Measurements from ENCODE around the gene PRKRA. TPM values are rescaled to one million over a fixed set of nuclear protein-coding genes. Genes with fewer than 3 reads are reported as not detected.
"Not testable (repeated sequence)": the region's sequence is repeated elsewhere in the genome, so short reads cannot be mapped to it uniquely, and the experiment has no call there.

The PRKRA gene
- polyA plus RNA-seq, 4 donors = 55.9 to 89.7 (median 79.1) TPM

DNA sequence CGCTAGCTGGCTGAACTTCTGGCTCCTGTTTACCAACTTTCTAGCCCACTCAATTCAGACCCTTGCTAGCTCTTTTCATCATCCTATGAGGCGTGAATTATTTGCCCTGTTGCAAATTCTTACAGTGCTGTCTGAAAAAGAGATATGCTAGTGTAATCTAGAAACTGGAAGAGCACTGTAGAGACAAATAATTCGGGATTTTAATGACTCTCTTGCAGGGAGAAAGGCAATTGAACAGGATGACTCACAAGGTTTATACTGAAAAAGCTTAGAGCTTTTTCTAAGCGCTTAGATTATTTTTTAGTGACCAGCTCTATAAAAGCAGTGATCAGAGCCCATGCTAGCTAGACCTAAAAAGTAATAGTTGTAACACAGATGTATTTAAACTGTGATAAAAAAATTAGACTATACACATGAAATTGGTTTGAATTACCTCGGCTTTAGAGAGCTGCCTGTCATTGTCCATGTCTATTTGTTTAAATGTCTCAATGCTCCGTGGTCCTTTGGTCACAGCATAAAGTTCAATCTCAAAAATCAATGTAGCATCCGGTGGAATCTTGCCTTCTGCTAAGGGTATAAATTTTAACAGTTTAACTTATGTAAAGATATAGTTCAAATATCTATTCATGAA is 18.4 kb upstream of the PRKRA start:
- no peak for DNase-seq (ENCODE audit: low read depth in 4 of 4, low spot score in 3 of 4)

DNA sequence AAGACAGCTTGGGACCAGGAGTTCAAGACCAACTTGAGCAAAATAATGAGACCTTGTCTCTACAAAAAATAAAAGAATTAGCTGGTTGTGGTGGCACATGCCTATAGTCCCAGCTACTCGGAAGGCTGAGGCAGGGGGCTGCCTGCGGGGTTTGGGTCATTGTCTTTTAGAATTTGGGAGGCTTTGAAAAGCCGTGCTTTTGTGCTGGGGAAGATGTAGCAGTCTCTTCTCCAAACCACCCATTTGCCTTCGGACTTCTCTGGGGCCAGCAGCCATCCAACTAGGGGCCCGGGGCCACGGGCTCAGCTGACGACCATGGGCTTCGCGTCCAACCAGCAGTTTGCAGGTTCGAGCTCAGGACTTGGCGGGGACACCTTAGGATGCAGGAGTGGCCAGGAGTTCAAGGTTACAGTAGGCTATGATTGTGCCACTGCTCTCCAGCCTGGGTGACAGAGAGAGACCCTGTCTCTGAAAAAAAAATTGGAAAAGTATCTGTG is 6.5 kb upstream of the PRKRA start:
- DNase-seq (ENCODE audit: low read depth in 4 of 4, low spot score in 3 of 4) = no peak

DNA sequence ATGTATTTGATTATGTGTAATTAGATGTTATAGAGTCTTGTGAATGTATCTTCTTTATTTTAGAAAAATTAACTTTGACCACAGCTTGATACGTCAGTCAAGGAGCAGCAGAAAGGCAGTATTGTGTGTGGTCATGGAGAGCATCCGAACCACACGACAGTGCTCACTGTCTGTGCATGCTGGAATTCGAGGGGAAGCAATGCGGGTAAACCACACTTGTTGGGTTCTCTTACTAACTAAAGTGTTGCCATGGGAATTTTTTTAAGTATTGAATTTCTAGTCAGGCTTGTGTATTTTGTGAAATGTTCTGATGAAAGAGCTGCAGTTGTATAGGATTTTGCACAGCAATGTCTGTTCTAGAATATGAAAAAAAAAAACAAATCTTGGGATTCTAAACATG is 5.0 kb upstream of the PRKRA start:
- no peak for DNase-seq (ENCODE audit: low read depth in 4 of 4, low spot score in 3 of 4)

DNA sequence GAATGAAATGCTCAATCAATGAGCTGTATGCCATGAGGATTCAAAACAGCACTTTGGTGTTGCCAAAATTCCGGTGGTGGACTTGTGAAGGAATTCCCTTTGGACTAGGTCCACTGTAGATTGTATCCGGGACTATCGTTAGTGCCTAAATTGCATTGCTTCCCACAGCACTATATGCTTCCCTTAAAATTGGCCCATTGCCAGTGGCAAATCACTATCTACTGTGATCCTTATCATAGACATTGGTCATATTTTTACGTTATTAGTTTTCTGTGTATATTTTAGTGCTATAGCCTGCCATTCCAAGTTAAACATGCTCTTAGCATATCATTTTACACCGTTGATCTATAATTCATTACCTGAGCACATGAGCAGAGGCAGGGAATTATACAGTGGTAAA is 1.9 kb upstream of the PRKRA start:
- DNase-seq (ENCODE audit: low read depth in 4 of 4, low spot score in 3 of 4) = no peak

DNA sequence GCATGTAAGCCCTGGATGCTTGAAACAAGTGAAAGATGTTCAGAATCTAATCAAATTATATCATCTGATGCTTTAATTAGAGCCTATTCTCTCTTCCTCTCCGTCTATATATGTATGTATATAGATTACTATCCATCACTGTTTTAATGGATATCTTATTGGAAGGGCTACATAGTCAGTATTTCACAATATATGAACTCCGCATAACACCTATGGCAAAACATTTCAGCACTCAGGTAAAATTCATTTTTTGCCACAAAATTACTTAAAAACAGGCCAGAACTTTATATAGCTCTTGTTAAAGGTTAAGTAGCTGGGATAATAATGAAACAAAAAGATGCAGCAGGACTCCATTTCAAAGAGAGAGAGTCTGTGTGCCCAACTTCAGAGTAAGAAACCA is 1.4 kb upstream of the PRKRA start:
- no peak for DNase-seq (ENCODE audit: low read depth in 4 of 4, low spot score in 3 of 4)

DNA sequence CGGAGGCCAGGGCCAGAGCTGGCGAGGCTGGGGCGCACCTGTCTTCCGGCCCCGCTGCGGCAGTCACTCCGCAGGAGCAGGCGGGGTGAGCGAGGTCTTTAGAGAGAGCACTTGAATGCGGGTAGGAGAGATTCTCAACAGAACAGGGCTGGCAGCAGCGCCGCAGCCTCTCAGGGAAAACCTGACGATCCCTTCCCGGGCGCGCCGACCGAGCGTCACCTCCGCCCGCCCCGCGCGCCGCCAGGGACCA is 526 bp downstream of the PRKRA start:
- no peak for DNase-seq (ENCODE audit: low read depth in 4 of 4, low spot score in 3 of 4)

DNA sequence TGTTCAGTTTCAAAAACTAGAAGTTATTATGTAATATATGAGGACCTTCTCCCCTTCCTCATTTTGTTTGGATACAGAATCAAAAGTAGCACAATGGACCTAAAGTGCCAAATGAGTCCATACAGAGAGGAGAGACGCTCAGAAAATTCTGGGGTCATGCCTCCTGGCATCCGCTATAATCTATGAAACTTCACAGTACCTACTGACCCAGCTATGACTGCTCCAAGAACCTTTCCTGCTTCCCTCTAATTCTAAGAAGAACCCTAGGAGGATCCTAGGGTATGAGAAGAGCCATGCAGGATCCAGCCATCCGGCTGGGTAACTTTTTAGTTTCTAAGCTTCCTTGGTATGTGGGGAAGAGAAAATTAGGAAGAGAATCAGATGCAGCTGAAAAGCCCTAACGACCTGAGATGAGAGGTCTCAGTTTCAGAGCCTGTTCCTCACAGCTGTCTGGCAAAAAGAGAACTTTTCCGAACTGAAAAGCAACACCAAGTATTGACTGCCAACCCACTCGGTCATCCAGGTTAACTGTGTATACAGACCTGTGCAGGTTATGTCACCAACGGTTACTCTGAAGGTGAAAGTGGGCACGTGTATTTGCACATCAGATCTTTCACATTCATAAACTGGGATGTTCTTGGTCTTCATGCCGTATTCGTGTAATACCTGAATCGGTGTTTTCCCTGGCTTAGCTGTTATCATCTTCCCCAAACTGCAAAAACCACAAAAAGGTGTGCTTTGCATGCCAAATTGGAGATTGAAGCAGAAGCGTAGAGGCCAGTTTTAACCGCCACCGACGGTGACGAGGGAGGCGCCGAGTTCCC is 1.1 kb downstream of the PRKRA start:
- DNase-seq (ENCODE audit: low read depth in 4 of 4, low spot score in 3 of 4) = no peak

DNA sequence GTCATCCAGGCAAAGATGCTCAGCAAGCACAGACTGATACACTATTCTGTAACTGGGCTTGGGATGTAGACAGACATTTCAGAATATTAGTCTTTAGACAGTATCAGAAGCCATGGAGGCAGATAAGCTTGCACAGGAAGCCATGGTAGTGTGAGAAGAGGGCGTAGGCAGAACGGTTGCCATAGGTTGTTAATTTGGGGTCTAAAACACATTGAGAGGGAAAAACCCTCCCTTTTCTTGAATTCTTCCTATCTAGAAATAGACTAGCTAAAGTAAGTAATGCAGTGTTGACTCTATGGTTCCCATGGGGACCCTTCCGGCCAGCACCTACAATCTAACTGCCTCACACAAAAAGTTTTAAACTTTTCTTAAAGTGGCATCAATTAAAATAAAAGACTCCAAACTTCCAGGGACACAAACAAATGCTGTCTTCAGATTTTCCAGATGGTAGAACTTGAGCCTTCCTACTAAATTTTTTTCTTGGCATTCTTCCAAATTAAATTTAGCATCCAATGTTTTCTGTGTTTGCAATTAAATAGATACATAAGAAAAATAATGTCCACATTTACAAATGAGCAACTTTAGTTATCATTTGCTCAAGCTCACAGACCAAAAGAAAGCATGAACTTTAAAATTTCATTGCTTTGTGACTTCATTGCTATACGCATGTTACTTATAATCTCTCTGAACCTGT is 1.9 kb downstream of the PRKRA start:
- DNase-seq (ENCODE audit: low read depth in 4 of 4, low spot score in 3 of 4) = no peak

DNA sequence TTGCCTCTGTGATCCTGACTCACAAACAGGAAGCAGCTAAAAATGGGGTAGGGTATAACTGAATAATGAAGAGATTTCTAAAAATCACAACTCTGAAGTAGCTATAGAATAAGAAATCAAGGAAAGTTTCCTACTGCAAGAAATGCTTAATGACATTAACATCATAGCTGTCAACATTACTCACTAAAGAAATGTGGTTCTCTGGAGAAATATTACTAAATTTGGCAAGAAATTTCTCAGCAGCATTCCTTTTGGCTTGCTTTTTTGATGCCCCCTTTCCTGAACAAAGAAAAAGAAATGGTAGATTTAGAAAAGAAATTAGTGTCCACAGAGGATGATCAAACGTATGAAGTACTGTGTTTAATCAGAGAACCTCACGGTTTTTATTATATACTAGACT is 9.5 kb downstream of the PRKRA start:
- no peak for DNase-seq (ENCODE audit: low read depth in 4 of 4, low spot score in 3 of 4)

DNA sequence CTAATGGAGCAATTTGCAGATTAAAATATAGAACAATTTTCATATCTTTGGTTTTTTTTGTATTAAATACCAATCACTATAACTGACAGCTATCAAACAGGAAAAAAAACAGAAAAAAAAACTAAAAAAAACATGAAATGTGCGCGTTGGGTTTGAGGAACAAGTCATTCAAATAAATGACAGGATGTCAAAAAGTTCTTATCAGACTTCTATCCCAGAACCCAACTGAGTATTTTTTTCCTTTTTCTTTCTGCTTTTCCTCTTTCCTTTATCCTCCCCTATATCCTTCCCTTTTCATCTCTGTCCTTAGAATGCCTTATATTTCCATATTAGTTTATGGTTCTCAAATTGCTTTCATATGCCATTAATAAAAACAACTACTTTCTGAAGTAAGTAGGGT is 14.3 kb downstream of the PRKRA start:
- DNase-seq (ENCODE audit: low read depth in 4 of 4, low spot score in 3 of 4) = no peak

DNA sequence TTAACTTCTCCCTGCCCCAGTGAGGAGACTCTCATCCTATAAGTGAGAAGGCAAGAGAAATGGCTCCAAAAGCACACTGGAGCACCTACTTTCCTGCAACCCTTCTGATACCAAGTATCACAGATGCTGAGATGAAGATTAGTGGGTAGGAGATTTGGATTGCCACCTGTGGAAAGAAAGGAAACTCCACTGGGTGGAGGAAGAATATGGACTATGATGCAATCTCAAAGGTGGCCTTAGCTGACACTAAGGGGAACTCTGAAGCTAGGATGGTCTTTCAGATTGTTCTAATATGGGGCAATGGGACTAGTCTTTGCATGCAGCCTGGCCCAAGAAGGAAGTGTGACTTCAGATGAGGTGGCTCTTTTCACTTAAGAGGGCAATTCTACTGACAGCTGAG is 21.6 kb downstream of the PRKRA start:
- no peak for DNase-seq (ENCODE audit: low read depth in 4 of 4, low spot score in 3 of 4)

DNA sequence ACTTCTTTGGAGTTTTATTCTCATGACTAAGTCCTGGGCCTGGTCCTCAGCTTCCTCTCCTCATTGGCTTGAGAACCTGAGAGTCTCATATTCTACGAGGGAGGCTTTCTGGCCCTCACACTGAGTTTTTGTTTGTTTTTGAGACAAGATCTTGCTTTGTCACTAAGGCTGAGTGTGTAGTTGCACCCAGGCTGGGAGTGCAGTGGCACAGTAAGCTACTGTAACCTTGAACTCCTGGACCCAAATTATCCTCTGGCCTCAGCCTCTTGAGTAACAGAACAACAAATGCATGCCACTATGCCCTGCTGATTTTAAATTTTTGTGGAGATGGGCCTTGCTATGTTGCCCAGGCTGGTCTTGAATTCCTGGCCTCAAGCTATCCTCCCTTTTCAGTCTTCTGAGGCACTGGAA is 22.6 kb downstream of the PRKRA start:
- no peak for DNase-seq (ENCODE audit: low read depth in 4 of 4, low spot score in 3 of 4)

DNA sequence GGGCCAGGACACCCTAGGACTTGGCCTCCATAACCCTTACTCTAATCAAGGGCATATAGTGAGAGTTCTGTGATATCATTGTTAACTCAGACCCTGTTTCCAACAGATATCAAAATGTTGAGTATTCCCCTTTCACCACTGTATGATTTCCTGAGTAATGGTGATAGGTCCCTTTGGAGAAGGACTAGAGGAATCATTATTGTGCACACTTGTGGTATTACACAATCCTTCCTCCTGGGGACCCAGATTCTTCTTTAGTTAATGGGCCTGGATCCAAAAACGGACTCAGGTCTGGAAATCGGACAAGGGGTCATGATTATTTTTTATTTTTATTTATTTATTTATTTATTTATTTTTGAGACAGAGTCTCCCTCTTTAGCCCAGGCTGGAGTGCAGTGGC is 23.5 kb downstream of the PRKRA start:
- DNase-seq (ENCODE audit: low read depth in 4 of 4, low spot score in 3 of 4) = no peak

DNA sequence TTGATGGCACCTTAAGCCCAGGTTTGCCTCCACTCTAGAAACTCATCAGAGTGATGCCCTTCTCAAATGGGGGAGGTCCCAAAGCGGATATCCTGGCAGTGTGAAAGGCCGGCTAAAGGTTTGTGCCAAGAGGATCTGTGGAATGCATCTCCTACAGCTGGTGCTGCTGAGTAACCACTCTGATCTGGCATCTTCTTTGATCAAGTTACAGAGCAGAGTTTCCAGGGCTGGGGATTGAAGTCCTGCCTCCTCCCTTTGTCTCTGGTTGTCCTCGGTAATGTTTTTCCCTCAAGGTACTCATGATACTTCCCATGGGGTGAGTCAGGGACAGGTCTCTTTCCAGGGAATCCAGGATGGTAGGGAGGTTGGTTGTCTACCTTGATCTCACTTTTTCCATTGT is 24.6 kb downstream of the PRKRA start:
- no peak for DNase-seq (ENCODE audit: low read depth in 4 of 4, low spot score in 3 of 4)

DNA sequence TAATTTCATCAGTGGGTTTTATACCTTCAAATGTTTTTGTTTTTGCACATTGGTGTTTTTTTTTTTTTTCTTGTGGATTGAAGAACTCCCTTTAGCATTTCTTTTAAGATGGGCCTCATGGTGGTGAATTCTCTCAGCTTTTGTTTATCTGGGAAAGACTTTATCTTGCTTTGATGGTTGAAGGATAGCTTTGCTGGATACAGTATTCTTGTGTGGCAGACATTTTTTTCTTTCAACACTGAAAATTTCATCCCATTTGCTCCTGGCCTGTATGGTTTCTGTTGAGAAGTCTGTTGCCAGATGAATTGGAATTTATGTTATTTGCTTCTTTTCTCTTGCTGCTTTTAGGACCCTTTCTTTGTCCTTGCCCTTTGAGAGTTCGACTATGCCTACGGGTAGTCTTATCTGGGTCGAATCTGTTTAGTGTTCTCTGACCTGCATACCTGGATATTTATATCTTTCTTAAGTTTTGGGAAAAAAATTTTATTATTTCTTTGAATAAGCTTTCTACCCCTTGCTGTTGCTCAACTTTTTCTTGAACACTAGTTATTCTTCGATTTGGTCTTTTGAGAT is 25.6 kb downstream of the PRKRA start:
- DNase-seq (ENCODE audit: low read depth in 4 of 4, low spot score in 3 of 4) = no peak

DNA sequence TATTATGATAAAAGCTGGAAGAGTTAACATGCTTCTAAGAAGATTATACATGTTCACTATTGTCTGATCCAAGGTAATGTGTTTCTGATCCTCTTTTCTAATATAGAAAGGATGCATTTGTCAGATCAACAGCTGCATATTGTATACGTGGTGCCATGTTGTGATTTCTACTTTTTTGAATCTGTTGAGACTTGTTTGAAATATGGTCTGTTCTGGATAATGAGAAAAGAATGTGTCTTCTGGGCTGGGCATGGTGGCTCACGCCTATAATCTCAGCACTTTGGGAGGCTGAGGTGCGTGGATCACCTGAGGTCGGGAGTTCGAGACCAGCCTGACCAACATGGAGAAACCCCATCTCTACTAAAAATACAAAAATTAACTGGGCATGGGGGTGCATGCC is 27.2 kb downstream of the PRKRA start:
- DNase-seq (ENCODE audit: low read depth in 4 of 4, low spot score in 3 of 4) = not testable (repeated sequence)

DNA sequence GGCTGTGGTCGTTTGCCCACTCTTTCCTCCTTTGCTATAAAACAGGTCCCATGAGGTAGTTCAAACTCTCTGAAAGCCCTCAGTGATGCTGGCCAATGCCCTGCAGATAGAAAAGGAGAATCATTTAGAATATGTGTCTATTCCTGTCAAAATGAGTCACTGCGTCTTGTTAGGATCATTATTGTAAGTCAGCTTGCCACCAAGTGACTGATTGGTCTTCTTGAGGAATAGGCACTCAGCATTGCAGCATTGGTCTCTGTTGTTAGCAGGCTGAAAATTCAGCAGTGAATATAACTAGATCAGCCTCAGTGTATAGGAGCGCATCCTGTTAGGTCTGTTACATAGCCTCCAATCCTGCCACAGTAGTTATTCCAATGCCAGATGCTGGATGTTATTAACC is 28.9 kb downstream of the PRKRA start:
- no peak for DNase-seq (ENCODE audit: low read depth in 4 of 4, low spot score in 3 of 4)

DNA sequence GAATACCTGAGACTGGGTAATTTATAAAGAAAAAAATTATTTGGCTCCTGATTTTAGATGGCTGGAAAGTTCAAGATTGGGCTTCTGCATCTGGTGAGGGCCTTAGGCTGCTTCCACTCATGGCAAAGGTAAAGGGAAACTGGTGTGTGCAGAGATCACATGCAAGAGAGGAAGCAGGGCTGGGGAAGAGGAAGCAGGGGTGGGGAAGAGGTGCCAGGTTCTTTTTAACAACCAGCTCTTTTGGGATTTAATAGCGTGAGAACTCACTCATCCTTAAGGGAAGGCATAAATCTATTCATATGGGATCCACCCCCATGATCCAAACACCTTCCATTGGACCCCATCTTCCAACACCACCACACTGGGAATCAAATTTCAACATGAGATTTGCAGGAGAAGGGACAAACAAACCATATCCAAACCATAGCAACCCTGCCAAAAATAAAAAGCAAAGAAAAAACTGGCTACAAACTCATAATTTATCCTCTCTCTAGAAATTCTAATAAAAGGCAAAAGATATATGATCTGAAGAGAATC is 30.4 kb downstream of the PRKRA start:
- DNase-seq (ENCODE audit: low read depth in 4 of 4, low spot score in 3 of 4) = no peak

DNA sequence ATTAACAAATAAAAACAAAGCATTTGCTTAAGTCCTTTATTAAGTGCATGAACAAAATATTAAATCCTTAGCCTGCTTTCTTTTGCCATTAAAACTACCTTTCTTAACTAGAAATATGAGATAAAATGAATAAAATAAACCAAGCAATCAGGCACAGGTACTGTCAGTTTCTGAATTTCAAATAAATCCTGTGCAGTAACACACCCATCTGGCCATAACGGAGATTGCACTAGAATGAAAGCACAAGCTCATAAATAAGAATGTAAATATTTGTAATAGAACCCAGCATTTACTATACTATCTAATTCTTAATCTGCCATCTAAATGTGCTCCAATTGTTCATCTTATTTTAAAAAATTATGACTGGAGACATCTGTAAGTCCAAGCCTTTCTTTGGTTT is 31.9 kb downstream of the PRKRA start:
- no peak for DNase-seq (ENCODE audit: low read depth in 4 of 4, low spot score in 3 of 4)

DNA sequence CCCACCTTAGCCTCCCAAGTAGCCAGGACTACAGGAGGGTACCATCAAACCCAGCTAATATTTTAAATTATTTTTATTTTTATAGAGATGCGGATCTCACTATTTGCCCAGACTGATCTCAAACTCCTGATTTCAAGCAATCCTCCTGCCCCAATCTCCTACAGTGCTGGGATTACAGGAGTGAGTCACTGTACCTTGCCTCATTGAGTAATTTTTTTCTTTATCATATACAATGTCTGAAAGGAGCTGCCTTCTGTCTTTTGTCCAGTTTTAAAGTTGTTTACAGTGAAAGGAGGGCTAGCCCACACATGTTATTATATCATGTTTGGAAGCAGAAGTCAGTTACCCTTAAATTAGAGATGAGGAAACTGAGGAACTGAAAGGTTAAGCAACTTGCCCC is 32.5 kb downstream of the PRKRA start:
- no peak for DNase-seq (ENCODE audit: low read depth in 4 of 4, low spot score in 3 of 4)

DNA sequence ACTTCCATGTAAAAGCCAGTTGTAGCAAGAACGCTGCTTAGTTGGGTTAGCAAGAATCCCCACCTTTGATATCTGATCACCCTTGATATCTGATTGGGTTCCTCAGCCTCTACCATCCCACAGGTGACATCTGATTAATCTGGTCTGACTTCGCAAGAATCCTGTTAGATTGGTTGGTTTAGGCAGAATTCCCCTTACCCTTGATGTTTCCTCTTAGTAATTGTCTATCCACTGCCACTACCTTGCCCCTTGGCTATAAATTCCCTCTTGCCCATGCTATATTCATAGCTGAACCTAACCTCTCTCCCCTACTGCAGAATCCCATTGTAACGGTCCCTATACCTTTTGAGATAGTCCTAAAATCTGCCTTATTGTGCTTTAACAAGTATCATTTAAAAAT is 33.1 kb downstream of the PRKRA start:
- no peak for DNase-seq (ENCODE audit: low read depth in 4 of 4, low spot score in 3 of 4)

Data from left renal pelvis (tissue), 4 donors.